HG02970 (cell line): ENCODE results near the gene COL6A2.

Source experiments
- ATAC-seq: cut with Tn5 transposase; IDR thresholded peaks from one replicate; pipeline ENCODE4 v1.9.1; 2021; ENCODE audit warnings: mild to moderate bottlenecking, moderate library complexity, moderate number of reproducible peaks; ENCODE audit not compliant: unreplicated experiment, low FRiP score

COL6A2 gene

DNA sequence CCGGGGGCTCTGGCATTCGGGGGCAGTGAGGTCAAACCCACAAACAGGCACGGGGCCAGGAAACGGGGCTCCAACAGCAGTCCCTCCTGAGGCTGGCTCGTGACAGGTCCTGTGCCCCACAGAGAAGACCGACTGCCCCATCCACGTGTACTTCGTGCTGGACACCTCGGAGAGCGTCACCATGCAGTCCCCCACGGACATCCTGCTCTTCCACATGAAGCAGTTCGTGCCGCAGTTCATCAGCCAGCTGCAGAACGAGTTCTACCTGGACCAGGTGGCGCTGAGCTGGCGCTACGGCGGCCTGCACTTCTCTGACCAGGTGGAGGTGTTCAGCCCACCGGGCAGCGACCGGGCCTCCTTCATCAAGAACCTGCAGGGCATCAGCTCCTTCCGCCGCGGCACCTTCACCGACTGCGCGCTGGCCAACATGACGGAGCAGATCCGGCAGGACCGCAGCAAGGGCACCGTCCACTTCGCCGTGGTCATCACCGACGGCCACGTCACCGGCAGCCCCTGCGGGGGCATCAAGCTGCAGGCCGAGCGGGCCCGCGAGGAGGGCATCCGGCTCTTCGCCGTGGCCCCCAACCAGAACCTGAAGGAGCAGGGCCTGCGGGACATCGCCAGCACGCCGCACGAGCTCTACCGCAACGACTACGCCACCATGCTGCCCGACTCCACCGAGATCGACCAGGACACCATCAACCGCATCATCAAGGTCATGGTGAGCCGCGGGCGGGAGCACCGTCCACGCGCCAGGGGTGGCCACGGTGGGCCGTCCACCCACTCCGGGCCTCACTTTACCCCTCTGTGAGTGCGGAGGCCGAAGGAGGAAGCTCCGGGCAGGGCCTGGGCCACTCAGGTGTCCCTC is 14.2 kb downstream of the COL6A2 start:
- no peak for ATAC-seq

DNA sequence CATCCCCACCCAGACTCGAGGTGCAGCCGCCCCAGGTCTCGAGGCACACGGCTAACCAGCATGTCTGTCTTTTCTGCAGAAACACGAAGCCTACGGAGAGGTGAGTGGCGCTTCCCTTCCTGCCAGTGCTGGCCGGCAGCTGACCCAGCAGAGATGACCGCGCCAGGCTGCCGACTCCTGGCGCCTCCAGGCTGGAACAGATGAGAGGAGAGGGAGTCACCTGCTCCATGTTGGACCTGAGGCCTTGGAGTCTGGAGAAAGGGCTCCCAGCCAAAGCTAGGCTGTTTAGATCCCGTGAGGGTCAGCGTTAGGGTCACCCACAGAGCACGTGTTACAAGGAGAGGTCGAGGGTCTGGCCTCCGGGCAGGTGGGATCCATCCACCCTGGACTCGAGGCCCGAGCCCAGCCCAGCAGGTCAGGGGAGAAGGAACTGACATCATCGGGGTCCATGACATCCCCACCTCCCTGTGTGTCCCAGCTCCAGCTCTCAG is 14.9 kb downstream of the COL6A2 start:
- ATAC-seq: no peak

DNA sequence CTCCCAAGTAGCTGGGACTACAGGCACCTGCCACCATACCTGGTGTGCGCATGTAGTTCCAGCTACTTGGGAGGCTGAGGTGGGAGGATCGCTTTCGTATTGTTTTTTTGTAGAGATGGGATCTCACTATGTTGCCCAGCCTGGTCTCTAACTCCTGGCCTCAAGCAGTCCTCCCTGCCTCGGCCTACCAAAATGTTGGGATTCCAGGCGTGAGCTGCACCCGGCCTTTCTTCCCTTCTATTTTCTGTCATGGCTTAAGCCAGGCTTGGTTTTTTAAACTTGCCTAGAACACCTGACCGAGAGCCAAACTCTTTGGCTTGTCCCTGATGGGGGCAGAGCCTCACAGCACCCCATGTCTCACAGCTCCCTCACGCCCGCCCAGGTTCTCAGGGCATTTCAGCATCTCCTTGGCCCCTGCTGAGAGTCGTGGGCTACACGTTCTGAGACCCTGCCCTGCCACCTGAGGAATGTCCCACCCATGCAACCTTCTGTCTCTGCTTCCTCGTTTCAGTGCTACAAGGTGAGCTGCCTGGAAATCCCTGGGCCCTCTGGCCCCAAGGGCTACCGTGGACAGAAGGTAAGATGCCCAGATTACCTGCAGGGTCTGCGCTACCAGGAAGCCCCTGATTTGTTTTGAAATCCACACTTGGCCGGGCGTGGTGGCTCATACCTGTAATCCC is 15.7 kb downstream of the COL6A2 start:
- no peak for ATAC-seq

DNA sequence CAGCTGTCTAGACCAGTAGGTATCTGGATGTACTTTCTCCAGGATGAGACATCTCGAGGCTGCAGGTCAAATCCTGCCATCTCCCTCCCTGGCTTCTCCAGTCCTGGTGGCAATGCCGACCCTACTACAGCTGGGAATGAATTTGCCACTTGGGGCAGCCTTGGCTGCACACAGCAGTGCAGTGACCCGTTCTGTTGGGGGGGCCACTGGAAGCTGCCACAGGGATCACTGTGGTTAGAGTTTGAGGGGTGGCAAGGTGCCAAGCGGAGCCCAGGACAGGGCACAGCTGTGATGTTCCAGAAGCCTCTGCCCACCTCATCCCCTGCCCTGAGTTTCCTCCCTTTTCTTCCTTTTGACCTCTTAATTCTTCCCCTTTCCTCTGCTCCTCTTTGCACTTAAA is 17.1 kb downstream of the COL6A2 start:
- no peak for ATAC-seq

DNA sequence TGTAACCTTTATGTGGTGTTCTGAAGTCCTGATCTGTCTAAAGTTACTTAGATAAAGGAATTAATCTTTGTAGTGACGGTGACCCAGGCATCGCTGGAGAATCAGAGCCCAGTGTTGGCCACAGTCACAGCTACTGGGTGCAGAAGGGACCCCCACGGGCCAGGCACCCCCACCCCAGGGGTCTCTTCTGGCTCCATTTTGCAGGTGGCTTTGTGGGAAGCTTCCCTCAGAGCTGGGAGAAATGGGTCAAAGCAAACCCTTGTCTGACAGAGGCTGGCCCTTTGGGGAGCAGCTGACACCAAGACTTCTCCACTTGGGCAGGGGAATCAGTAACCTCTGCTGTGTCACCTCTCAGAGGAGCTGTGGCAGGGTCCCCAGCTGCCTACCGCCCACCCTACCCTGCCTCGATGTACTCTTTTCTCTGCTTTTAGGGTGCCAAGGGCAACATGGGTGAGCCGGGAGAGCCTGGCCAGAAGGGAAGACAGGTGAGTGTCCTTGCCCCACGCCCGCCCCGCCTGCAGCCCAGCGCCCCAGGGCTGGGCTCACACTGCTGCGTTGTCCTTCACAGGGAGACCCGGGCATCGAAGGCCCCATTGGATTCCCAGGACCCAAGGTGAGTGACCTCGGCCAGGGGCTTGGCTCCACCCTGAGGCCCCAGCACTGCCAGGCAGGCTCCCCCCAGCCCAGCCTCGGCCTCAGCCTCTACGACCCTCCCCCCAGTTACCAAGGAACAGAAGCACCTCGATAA is 17.7 kb downstream of the COL6A2 start:
- ATAC-seq: no peak

DNA sequence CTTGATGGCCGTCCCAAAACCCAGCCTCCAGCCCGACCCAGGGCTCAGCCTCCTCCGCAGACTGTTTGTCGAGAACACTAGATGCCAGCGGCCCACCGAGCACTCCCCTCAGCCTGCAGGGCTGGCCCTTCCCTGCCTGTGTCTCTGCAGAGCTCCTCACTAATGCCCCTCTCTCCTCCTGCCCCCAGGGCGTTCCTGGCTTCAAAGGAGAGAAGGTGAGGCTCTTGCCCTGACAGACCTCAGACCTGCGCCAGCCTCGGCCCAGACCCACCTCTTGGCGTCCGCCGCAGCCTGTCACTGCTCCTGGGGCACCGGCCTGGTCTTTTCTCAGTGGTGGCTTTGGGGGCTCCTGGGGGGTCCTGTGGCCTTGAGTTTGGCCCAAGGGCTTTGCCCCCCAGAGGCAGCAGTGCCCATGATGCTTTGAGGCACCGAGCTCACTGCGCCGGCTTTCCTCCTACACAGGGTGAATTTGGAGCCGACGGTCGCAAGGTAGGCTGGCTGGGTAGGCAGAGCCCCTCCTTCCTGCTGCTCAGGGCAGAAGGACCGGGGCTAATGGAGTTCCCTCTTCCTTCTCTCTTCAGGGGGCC is 18.4 kb downstream of the COL6A2 start:
- no peak for ATAC-seq

DNA sequence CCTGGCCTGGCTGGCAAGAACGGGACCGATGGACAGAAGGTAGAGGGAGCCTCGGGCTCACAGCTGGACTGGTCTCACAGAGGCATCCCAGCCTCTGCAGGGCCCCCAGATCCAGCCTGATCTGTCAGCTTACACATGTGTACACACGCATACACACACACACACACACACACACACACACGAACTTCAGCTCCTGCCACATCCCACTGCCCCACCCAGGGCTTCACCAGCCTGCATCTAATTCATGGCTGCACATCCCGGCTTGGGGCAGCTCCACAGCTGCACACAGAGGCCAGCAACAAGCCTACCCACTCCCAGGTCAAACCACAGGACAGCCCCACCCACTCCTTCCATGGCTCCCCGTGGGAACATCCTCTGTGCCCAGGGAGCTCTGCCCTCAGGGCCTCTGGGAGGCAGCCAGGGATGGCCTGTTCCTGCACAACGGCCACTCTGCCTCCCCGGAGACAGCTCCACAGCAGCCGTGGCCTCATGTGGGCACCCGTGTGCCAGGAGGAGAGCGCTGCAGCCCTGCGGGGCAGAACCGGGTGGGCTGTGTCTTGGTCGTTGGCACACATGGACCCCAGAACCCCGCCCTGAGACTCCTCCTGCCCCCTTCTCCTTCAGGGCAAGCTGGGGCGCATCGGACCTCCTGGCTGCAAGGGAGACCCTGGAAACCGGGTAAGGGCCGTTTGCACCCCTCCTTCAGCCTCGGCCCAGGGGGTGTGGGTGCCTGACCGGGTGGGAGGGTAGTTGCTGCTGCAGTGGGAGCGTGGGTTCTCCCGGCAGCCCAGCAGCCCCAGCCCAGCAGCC is 19.1 kb downstream of the COL6A2 start:
- ATAC-seq: no peak

- no peak for ATAC-seq
Measured at GRCh38 chr21:46117586-46118315, 19.8 kb downstream of the COL6A2 start.

DNA sequence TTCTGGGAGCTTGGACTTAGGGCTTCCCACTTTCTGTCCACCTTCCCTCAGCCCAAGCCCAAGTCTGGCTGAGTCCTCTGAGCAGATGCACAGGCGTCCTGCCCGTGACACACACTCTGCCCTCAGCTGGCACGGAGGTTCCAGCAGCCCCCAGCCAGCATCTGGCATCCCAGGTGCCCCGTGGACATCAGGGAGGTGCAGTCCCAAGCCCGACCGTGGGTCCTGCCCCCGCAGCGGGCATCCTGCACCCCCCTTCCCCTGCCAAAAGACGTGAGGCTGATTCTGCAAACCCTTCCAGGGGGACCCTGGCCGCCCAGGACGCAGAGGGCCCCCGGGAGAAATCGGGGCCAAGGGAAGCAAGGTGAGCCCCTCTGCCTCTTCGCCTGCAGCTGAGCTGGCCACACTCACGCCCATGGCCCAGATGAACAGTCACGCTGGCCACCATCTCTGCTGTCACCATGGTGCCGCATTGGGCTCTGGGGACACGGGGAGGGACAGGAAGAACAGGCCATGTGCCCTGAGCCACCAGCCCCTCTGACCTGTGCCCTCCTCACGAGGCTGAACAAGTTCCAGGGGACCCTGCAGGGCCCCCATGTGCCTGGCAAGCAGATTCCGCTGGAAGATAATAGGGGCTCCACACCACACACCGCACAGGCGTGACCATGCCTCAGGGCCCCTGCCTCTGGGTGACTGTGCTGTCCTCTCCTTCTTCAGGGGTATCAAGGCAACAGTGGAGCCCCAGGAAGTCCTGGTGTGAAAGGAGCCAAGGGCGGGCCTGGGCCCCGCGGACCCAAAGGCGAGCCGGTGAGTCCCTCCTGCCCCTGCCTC is 20.6 kb downstream of the COL6A2 start:
- no peak for ATAC-seq

DNA sequence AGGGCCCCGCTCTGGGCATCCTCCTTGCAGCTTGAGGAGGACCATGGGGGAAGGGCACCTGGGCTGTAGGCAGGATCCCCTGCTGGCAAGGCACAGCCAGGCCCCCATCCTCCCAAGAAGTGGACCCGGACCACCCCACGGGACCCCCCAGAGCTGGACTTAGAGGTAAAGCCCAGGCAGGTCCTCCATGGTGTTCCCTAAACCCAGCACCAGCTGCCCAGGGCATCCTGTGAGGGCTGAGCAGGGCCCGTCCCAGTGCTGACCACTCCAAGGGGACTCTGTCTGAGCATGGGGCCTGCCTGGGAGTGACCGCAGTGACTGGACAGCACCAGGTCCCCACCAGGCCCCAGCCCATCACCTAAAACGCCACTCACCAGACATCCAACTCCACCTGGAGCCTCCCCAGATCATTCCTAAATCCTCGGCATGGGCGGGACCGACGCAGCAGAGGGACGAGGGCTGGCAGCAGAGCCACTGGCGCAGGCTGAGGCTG is 21.3 kb downstream of the COL6A2 start:
- ATAC-seq: no peak

- no peak for ATAC-seq
Measured at GRCh38 chr21:46119637-46120271, 21.8 kb downstream of the COL6A2 start.

DNA sequence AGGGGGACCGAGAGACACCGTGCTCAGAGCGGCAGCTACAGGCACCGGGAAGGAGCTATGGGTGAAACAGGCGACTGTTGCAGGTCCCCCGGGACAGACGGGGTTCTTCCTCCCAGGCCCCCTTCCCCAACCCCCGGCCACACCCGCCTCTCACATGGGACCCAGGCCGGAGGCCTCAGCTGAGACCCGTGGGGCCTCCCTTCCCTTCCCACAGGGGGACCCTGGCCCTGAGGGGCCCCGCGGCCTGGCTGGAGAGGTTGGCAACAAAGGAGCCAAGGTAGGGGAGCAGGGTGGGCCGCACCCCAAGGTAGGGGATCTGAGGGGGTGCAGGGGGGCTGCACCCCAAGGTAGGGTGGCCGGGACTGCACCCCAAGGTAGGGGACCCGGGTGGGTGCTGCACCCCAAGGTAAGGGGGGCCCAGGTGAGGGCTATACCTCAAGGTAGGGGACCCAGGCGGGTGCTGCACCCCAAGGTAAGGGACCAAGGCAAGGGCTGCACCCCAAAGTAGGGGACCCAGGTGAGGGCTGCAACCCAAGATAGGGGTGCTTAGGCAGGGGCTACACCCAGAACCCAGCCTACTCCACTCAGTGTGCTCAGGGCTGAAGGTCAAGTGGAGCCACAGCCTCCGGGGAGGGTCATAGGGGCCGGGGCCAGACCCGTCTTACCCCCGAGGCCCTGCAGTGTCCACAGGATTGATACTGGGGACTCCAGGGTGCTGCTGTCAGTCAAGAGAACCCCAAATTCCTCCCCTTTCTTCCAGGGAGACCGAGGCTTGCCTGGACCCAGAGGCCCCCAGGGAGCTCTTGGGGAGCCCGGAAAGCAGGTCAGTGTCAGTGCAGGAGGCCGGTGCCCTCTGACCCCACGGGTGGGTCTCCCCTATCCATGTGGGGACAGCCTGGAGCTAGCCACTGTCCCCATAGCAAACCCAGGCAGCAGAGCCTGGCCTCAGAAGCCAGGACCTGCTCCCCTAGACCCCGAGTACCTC is 22.7 kb downstream of the COL6A2 start:
- ATAC-seq: no peak

- ATAC-seq: no peak
Measured at GRCh38 chr21:46121286-46122221, 23.6 kb downstream of the COL6A2 start.

- ATAC-seq: no peak
Measured at GRCh38 chr21:46122237-46122671, 24.3 kb downstream of the COL6A2 start.
